ENCODE results near the gene CD70.
"Not testable (repeated sequence)": the region's sequence is repeated elsewhere in the genome, so short reads cannot be mapped to it uniquely, and the experiment has no call there.

Gene CD70, protein sequence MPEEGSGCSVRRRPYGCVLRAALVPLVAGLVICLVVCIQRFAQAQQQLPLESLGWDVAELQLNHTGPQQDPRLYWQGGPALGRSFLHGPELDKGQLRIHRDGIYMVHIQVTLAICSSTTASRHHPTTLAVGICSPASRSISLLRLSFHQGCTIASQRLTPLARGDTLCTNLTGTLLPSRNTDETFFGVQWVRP

DNA sequence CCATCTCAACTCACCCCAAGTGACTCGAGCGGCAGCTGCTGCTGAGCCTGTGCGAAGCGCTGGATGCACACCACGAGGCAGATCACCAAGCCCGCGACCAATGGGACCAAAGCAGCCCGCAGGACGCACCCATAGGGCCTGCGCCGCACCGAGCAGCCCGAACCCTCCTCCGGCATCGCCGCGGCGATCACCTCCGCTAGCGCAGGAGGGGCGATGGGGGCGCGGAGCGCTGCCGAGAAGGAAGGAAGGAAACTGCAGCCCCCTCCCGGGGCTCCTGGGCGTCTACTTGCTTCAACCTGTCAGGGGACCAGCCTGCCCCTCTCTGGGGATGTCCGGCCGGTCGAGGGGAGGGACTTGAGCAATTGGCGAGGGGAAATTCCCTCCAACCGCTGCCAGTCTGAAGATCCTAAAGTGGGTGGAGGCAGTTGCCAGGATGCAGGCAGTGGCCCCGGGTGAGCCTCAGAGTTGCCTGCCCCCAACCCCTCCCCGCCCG lies at the start of gene CD70:
Gene CD70 (minus strand): TSS at position 324 of the 493 bp plus-strand sequence. CDS start 148 bp downstream, at position 176.
- DNase-seq (ENCODE audit: low read depth in 3 of 3), result peak in 2 of 3 experiments; percentile 17 to 45

DNA sequence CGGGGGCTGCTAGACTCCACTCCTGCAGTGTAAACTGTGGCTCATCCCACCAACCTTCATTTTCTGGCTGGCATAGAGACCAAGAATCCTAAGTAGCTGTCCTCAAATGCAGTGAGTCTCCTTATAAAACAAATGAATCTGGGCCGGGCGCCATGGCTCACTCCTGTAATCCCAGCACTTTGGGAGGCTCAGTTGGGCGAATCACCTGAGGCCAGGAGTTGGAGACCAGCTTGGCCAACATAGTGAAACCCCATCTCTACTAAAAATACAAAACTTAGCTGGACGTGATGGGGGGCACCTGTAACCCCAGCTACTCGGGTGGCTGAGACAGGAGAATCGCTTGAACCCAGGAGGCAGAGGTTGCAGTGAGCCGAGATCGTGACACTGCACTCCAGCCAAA lies 49.4 kb upstream of the CD70 start:
- not testable (repeated sequence) for DNase-seq (ENCODE audit: low read depth in 3 of 3)

DNA sequence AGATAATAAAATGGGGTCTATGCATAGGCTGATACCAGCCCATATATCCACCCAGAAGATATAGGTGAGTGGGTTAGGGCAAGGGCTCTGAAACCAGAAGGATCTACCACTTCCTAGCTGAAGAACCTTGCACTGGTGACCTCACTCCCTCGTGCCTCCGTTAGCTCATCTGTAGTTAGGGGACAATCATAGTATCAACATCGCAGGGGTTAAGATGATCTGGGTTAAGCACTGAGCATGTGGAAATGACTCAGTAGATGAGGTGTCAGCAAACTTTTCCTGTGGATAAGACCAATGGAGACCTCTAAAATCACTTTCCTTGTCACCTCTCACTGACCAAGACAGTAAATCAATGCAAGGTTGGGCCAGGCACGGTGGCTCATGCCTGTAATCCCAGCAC lies 48.5 kb upstream of the CD70 start:
- peak in 1 of 3 experiments; percentile 32 for DNase-seq (ENCODE audit: low read depth in 3 of 3)

DNA sequence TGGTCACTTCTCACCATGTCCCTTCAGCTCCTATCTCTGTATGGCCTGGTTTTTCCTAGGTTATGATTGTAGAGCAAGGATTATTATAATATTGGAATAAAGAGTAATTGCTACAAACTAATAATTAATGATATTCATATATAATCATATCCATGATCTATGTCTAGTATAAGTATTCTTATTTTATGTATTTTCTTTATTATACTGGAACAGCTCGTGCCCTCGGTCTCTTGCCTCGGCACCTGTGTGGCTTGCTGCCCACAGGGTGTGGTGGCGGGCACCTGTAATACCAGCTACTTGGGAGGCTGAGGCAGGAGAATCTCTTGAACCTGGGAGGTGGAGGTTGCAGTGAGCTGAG lies 42.5 kb upstream of the CD70 start:
- not testable (repeated sequence) for DNase-seq (ENCODE audit: low read depth in 3 of 3)

DNA sequence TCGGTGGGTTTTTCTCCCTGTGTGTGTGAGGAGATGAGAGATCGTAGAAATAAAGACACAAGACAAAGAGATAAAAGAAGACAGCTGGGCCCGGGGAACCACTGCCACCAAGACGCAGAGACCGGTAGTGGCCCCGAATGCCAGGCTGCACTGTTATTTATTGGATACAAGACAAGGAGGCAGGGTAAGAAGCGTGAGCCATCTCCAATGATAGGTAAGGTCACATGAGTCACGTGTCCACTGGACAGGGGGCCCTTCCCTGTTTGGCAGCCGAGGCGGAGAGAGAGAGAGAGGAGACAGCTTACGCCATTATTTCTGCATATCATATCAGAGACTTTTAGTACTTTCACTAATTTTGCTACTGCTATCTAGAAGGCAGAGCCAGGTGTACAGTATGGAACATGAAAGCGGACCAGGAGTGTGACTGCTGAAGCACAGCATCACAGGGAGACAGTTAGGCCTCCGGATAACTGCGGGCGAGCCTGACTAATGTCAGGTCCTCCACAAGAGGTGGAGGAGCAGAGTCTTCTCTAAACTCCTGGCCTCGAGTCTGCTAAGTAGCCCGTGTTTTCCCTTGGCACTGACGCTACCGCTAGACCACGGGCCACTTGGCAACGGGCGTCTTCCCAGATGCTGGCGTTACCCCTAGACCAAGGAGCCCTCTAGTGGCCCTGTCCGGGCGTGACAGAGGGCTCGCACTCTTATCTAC lies 42.0 kb upstream of the CD70 start:
- DNase-seq (ENCODE audit: low read depth in 3 of 3), result peak in 2 of 3 experiments; percentile 16 to 63

DNA sequence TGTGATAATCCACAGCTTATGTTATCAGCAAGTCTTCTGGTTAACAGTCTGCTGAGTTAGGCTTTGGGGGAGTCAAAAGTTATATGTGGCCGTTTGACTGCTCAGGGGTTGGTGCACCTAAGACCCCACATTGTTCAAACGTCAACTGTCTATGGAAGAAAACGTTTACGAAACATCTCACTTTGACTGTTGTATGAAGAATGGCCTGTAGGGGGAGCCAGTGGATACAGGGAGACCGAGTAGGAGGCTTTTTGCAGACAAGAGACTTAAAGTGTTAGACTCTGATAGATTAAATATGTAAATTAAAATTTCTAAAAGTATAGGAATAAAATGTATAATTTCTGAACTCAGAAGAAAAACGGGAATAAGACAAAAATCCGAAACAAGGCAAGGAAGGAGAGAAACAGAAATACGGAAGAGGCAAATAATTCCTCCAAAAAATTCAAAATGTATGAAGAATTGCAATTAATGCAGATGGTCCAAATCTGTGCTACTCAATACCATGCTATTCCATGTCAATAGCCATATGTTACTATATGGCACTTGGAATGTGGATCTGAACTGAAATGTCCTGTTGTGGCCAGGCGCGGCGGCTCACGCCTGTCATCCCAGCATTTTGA lies 41.2 kb upstream of the CD70 start:
- peak; percentile 57 to 88 (median 75) for DNase-seq (ENCODE audit: low read depth in 3 of 3)

DNA sequence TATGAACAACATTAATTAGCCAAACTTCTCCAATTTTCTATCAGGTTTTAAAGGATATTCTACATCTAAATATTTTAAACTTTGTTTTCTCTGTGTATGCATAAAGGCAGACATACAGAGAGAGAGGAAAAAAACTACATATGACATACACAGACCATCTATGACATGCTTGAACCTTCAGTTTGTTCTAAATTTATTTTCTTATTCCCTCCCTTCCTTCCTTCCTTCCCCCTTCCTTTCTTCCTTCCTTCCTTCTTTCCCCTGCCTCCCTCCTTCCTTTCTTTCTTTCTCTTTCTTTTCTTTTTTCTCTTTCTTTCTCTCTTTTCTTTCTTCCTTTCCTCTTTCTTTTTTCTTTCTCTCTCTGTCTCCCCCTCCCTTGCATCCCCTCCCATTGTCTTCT lies 35.8 kb upstream of the CD70 start:
- DNase-seq (ENCODE audit: low read depth in 3 of 3), result no peak

DNA sequence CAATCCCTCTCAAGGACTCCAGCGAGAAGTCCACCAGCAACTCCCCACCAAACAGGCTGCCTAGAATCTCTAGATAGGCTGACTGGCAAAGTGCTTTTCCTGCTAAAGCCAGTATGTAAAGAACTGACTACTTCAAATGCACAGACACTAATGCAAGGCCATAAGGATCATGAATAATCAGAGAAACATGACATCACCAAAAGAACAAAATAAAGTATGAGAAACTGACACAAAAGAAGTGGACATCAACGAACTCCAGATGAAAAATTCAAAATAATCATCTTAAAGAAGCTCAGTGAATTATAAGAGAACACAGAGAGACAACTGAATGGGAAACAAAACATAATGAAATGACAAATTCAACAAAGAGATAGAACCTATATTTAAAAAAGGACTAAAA lies 26.4 kb upstream of the CD70 start:
- DNase-seq (ENCODE audit: low read depth in 3 of 3), result no peak

- peak in 1 of 3 experiments; percentile 24 for DNase-seq (ENCODE audit: low read depth in 3 of 3)
Measured at GRCh38 chr19:6616011-6616410, 25.1 kb upstream of the CD70 start.

- peak in 2 of 3 experiments; percentile 19 to 26 for DNase-seq (ENCODE audit: low read depth in 3 of 3)
Measured at GRCh38 chr19:6613711-6614110, 22.8 kb upstream of the CD70 start.

DNA sequence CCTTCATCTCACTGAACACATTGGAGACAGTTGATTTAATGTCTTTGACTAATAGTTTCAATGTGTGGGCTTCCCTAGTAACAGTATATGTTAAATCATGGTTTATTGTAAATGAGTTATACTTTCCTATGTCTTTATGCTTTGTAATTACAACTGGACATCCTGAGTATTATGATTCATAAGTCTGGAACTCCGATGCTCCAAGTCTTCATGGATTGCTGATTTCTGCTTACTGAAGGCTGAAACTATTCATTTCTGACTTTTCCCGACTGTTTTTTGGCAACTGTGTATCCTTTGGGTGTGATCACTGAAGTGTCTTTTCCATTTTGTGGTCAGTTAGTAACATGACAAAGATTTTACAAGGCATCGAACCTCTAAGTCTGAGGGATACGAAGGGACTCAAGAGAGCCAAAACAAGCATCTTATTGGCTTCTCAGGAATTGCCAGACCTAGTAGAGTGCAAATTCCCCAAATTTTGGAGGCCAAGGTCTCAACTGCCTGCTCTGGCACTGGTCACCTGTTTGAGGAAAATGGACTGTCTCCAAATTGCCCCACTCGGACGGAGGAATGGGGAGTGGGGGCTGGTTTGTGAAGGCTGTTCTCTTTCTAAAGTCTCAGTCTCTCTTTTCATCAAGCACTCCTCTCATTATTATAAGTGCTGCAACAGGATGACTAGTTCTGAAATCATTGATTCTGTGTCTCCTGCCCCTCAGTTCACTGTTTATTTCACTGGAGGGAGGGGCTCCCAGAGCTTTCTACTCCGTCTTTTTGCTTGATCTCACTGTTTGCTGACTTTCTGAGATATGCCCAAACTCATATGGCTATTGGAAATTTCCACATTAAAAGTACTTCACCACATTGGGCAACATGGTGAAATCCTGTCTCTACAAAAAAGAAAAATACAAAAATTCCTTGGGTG lies 20.2 kb upstream of the CD70 start:
- no peak for DNase-seq (ENCODE audit: low read depth in 3 of 3)

DNA sequence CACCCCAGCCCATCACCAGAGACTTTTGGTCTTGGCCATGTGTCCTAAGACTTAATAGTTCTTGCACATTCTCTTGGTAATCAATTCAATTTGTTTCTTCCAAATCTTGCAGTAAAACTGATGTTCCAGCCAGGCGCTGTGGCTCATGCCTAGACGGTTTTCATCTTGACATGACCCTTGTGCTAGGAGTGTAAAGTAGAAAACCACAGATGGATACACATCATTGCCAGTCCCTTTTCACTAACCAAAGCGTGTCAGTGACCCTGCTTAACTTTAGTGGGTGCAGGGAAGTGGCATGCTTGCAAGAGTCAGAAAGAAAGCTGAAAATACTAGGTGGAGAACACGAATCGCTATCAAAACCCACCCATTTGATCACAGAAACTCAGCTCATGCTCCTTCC lies 18.0 kb upstream of the CD70 start:
- no peak for DNase-seq (ENCODE audit: low read depth in 3 of 3)

DNA sequence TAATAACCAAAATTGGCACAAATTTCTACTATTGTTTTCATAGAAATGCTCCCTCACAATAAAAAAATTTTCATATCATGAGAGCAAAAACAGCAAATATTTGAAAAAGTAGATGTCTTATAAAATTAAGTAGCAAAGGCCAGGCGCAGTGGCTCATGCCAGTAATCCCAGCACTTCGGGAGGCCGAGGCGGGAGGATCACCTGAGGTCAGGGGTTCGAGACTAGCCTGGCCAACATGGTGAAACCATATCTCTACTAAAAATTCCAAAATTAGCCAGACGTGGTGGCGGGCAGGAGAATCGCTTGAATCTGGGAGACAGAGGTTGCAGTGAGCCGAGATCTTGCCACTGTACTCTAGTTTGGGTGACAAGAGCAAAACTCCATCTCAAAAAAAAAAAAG lies 17.2 kb upstream of the CD70 start:
- DNase-seq (ENCODE audit: low read depth in 3 of 3), result not testable (repeated sequence)

DNA sequence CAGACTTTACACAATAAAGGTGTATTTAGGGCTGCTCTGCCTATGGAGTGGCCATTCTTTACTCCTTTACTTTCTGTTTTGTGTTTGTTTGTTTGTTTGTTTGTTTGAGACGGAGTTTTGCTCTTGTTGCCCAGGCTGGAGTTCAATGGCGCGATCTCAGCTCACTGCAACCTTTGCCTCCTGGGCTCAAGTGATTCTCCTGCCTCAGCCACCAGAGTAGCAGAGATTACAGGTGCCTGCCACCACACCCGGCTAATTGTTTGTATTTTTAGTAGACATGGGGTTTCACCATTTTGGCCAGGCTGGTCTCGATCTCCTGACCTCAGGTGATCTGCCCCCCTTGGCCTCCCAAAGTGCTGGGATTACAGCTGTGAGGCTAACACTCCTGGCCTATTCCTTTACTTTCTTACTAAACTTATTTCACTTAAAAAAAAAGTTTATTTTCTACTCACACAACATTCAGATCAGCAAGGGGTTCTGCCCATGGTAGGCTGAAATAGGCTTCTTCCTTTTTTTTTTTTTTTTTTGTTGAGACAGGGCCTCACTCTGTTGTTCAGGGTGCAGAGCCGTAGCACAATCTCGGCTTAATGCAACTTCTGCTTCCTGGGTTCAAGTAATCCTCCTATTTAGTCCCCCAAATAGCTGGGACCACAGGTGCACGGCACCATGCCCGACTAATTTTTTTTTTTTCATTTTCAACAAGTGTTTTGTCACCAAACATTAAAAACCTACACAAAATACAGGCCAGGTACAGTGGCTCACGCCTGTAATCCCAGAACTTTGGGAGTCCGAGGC lies 15.5 kb upstream of the CD70 start:
- not testable (repeated sequence) for DNase-seq (ENCODE audit: low read depth in 3 of 3)

DNA sequence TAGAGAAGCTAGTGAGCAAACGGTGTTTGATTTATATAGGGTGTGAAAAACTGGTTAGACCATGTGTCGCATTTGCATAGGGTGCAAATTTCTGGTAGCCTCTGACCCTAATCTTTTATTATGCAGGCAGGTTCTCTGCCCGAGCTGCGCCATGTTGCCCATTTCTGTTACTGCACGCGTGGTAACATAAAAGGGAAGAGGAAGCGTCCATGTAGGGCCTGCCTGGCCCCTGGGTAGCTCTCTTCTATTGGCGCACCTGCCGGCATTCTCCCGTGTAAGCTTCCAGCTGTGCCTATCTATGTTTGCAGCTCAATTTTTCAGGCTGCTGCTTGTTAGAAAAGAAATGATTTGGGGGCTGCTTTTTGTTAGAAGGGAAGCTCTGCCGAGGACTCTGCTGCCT lies 14.0 kb upstream of the CD70 start:
- no peak for DNase-seq (ENCODE audit: low read depth in 3 of 3)

- no peak for DNase-seq (ENCODE audit: low read depth in 3 of 3)
Measured at GRCh38 chr19:6602729-6603114, 11.8 kb upstream of the CD70 start.

DNA sequence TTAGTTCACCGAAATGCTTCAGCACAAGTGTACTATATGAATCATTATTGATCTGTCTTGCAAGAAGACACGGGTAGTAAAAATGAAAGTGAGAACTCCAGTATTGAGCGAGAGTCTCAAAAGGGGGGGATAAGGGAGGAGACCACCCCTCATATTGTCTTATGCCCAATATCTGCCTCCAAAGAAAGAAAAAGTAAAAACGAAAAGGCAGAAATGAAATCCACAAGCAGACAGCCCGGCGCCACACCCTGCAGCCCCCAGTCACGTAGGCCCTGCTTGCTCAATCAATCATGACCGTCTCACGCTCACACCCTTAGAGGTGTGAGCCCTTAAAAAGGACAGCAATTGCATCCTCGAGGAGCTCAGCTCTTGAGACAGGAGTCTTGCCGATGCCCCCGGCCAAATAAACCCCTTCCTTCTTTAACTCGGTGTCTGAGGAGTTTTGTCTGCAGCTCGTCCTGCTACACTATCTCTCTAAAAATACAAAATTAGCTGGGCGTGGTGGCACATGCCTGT lies 10.6 kb upstream of the CD70 start:
- DNase-seq (ENCODE audit: low read depth in 3 of 3), result not testable (repeated sequence)

GRCh38 chr19:6600951-6601536 lies 10.1 kb upstream of the CD70 start:
- not testable (repeated sequence) for DNase-seq (ENCODE audit: low read depth in 3 of 3)

- no peak for DNase-seq (ENCODE audit: low read depth in 3 of 3)
Measured at GRCh38 chr19:6599866-6600454, 9.0 kb upstream of the CD70 start.
